CD4-positive, alpha-beta T cell (primary cell): ENCODE measurements around the gene CDC25B. TPM values are rescaled to one million over a fixed set of nuclear protein-coding genes. Genes with fewer than 3 reads are reported as not detected.

Experiments
- ATAC-seq: fragments of 200-7000 bp; cut with Tn5 transposase; one replicate; pipeline ENCODE4 v1.10.0; 2022; ENCODE audit warnings: mild to moderate bottlenecking; ENCODE audit not compliant: poor library complexity
- CTCF ChIA-PET: fragments of 350-600 bp; sonication (Branson Sonifier 250); formaldehyde crosslinking; loops from one replicate; lab custom pipeline; 2021; ENCODE audit warnings: antibody characterized with exemption, inconsistent platforms; lab: Charles Lee
- POLR2A ChIA-PET: fragments of 350-600 bp; sonication (Branson Sonifier 250); formaldehyde crosslinking; loops from one replicate; lab custom pipeline; 2021; ENCODE audit warnings: antibody characterized with exemption, inconsistent platforms; lab: Charles Lee
- DNase-seq, 14 experiments: peaks; one replicate each; pipeline ENCODE4 v3.0.0-alpha.2; 2013 to 2020; ENCODE audit warnings: mixed read lengths in 2 of 14
- H3K27ac ChIP-seq, 2 donors: one replicate each; pipeline versions ENCODE4 v1.5.1 to v1.7.0; 2013; ENCODE audit warnings: low read length in 2 of 2, low read depth in 1 of 2, mild to moderate bottlenecking in 1 of 2
- H3K27me3 ChIP-seq, 2 experiments: 1 replicate in 1 of 2; 2 replicates in 1 of 2; pipeline versions ENCODE4 v1.6.1 to v1.7.0; 2013; ENCODE audit warnings: low read length in 2 of 2, control low read depth in 1 of 2, mild to moderate bottlenecking in 1 of 2, moderate library complexity in 1 of 2; ENCODE audit not compliant: insufficient read depth in 2 of 2, control insufficient read depth in 1 of 2
- H3K36me3 ChIP-seq: one replicate; pipeline ENCODE4 v1.6.1; 2013; ENCODE audit warnings: low read length, control low read depth; ENCODE audit not compliant: insufficient read depth
- H3K4me1 ChIP-seq: one replicate; pipeline ENCODE4 v1.6.1; 2013; ENCODE audit warnings: low read length, control low read depth; ENCODE audit not compliant: insufficient read depth
- H3K4me3 ChIP-seq: one replicate; pipeline ENCODE4 v1.5.1; 2013; ENCODE audit warnings: mild to moderate bottlenecking, low read length, moderate library complexity
- H3K9me3 ChIP-seq, 2 experiments: 1 replicate in 1 of 2; 2 replicates in 1 of 2; pipeline versions ENCODE4 v1.6.1 to v1.7.0; 2013; ENCODE audit warnings: low read length in 2 of 2, mild to moderate bottlenecking in 2 of 2, control low read depth in 1 of 2, moderate library complexity in 1 of 2; ENCODE audit not compliant: control insufficient read depth in 1 of 2, insufficient read depth in 1 of 2
- H3K27ac Mint-ChIP-seq: one replicate; pipeline ENCODE4 v1.8.0; 2020; ENCODE audit warnings: mixed read lengths
- H3K27me3 Mint-ChIP-seq: one replicate; pipeline ENCODE4 v1.8.0; 2021; ENCODE audit warnings: mixed read lengths
- H3K36me3 Mint-ChIP-seq: one replicate; pipeline ENCODE4 v1.8.0; 2021; ENCODE audit warnings: low read depth, mixed read lengths
- H3K4me1 Mint-ChIP-seq: one replicate; pipeline ENCODE4 v1.8.0; 2021; ENCODE audit warnings: low read depth, mixed read lengths
- H3K4me3 Mint-ChIP-seq: one replicate; pipeline ENCODE4 v1.8.0; 2020; ENCODE audit warnings: mild to moderate bottlenecking, mixed read lengths
- H3K9me3 Mint-ChIP-seq: one replicate; pipeline ENCODE4 v1.8.0; 2020; ENCODE audit warnings: mixed read lengths
- intact Hi-C, 2 experiments: fragments of 100-400 bp; cut with DNase I in 1 of 2; cut with micrococcal nuclease in 1 of 2; formaldehyde crosslinking; loops; one replicate each; pipeline versions ENCODE4 v1.15.1 to v1.9.0; 2023 to 2025; cut with DNase I, micrococcal nuclease
- polyA plus RNA-seq, 2 donors: library from polyadenylated mRNA; unstranded; fragments of 120-200 nt; gene quantifications; one replicate each; pipeline ENCODE4 v1.2.1, GENCODE V29; 2013
- total RNA-seq, 174 experiments: library from RNA in 2 of 174; stranded (reverse) in 2 of 174; gene quantifications; one replicate each; pipeline ENCODE4 v1.2.3 and lab custom pipeline; 2021 to 2026
- TF ChIP-seq, protein P1 (sequence below): fragments of 200-600 bp; IDR thresholded peaks from one replicate; pipeline ENCODE4 v1.8.0; 2022; ENCODE audit warnings: antibody characterized with exemption, mild to moderate bottlenecking

Gene CDC25B
- total RNA-seq (100 to 1,000 TPM; 144 TPM), total RNA-seq (lab: John Stamatoyannopoulos, UW) (18.5 to 436 (median 144) reads per million in 172 experiments)
- 182 TPM for polyA plus RNA-seq (2013, experiment 1 of 2)
- polyA plus RNA-seq (2013, experiment 2 of 2) = 241 TPM

- Mint-ChIP-seq H3K27me3 (no peaks in the 10 kb centered on the region), H3K4me1 (peaks cover 45% of the 10 kb centered on the region), H3K9me3 (no peaks in the 10 kb centered on the region), H3K4me3 (peak within 1 kb of the TSS; percentile 100), H3K36me3 (peaks cover 48% of the 10 kb centered on the region), H3K27ac (peak within 1 kb of the TSS; percentile 95)
- H3K27ac ChIP-seq = peak within 1 kb of the TSS; percentile 90 to 95
- no peaks in the 10 kb centered on the region for H3K27me3 ChIP-seq
- TF ChIP-seq, protein P1, sequence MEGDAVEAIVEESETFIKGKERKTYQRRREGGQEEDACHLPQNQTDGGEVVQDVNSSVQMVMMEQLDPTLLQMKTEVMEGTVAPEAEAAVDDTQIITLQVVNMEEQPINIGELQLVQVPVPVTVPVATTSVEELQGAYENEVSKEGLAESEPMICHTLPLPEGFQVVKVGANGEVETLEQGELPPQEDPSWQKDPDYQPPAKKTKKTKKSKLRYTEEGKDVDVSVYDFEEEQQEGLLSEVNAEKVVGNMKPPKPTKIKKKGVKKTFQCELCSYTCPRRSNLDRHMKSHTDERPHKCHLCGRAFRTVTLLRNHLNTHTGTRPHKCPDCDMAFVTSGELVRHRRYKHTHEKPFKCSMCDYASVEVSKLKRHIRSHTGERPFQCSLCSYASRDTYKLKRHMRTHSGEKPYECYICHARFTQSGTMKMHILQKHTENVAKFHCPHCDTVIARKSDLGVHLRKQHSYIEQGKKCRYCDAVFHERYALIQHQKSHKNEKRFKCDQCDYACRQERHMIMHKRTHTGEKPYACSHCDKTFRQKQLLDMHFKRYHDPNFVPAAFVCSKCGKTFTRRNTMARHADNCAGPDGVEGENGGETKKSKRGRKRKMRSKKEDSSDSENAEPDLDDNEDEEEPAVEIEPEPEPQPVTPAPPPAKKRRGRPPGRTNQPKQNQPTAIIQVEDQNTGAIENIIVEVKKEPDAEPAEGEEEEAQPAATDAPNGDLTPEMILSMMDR = peak; percentile 58
- peak within 1 kb of the TSS; percentile 96 for H3K4me3 ChIP-seq
- CTCF ChIA-PET = interaction anchor here (0.6 to 2.8 kb wide), 10 partner anchors 9 to 289 kb away, joined by 3 to 32 read pairs (median 4); partner anchors contain the start of genes ADISSP, AP5S1 and CENPB
- POLR2A ChIA-PET = interaction anchor here (1.1 to 3.0 kb wide), 9 partner anchors 9 to 137 kb away, joined by 3 to 35 read pairs (median 9); partner anchors contain the start of genes ADISSP, AP5S1 and CENPB
- H3K36me3 ChIP-seq = peaks cover 23% of the 10 kb centered on the region
- no peaks in the 10 kb centered on the region for H3K9me3 ChIP-seq
- DNase-seq (peak; percentile 82 to 95 (median 89)), ATAC-seq (peak; percentile 81)
- intact Hi-C loops = loop anchor here (1.0 kb wide), 2 partner anchors 8 to 25 kb away; partner anchors contain the start of gene AP5S1 (in 1 of the 2)
- H3K4me1 ChIP-seq = peaks cover 50% of the 10 kb centered on the region
These were observed at the start of gene CDC25B for GRCh38 chr20:3795511-3796468. Gene CDC25B, plus strand, starts transcription at chr20:3796310. Its CDS starts 222 bp downstream, at chr20:3796532.

DNA sequence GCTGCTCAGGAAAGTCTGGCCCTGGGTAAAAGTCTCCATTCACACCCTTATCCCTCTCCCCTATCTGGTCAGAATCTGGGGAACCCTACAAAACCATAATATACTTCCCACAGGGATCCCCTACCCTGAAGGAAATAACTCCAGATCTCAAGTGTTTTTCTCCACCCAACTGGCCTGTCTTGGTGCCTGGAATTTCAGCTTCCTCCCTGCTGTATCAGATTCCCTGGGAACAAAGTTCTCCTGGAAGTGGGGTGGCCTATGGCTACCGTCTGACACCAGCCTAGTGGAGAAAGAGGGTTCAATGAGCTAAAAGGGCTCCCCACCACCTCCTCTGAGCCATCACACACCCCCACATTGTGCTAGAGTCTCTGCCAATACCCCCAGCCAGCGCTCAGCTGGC, 48.6 kb upstream of the CDC25B start:
- H3K36me3 ChIP-seq = no peaks in the 10 kb centered on the region
- DNase-seq (no peak), ATAC-seq (no peak)
- H3K27me3 Mint-ChIP-seq = peaks cover 6% of the 10 kb centered on the region
- ChIA-PET POLR2A (no interaction called here), CTCF (no interaction called here)
- H3K36me3 Mint-ChIP-seq = no peaks in the 10 kb centered on the region
- H3K27ac Mint-ChIP-seq = no peak overlapping the region
- no peak overlapping the region for H3K27ac ChIP-seq
- H3K4me3 ChIP-seq = no peak overlapping the region
- peaks cover 18% of the 10 kb centered on the region for H3K4me1 Mint-ChIP-seq
- H3K9me3 ChIP-seq = no peaks in the 10 kb centered on the region
- H3K4me3 Mint-ChIP-seq = no peak overlapping the region
- TF ChIP-seq, protein P1 = no peak
- H3K4me1 ChIP-seq = peaks cover 18% of the 10 kb centered on the region
- peaks cover 3 to 19% of the 10 kb centered on the region in 2 experiments for H3K27me3 ChIP-seq
- H3K9me3 Mint-ChIP-seq = no peaks in the 10 kb centered on the region
- intact Hi-C loops = no loop called here

DNA sequence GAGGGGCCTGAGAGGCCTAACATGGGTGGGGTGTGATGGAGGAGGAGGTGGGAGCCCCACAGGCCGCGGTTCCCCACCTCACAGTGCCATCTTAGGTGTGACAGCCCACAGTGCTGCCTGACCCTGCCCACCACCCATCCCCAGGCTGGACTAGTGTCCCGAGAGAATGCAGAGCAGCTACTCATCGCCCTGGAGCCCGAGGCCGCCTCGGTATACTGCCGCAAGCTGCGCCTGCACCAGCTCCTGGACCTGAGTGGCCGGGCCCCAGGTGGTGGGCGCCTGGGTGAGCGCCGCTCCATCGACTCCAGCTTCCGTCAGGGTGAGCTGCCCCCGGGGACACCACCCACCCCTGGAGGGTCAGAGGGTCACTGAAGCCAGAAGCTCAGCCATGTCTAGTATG, 48.0 kb upstream of the CDC25B start:
- CTCF ChIA-PET = no interaction called here
- no peak for DNase-seq
- Histone ChIP-seq H3K9me3 (no peaks in the 10 kb centered on the region), H3K36me3 (no peaks in the 10 kb centered on the region), H3K27ac (no peak overlapping the region), H3K4me1 (peaks cover 23% of the 10 kb centered on the region), H3K4me3 (no peak overlapping the region), H3K27me3 (peaks cover 3 to 19% of the 10 kb centered on the region in 2 experiments)
- H3K9me3 Mint-ChIP-seq = no peaks in the 10 kb centered on the region
- H3K36me3 Mint-ChIP-seq = peaks cover under 1% of the 10 kb centered on the region
- H3K4me1 Mint-ChIP-seq = peaks cover 24% of the 10 kb centered on the region
- no peak for ATAC-seq
- no peak overlapping the region for H3K27ac Mint-ChIP-seq
- H3K4me3 Mint-ChIP-seq = no peak overlapping the region
- TF ChIP-seq, protein P1 = no peak
- peaks cover 6% of the 10 kb centered on the region for H3K27me3 Mint-ChIP-seq
- intact Hi-C loops = no loop called here
- POLR2A ChIA-PET = no interaction called here
